NCI-H748 (cell line): ENCODE measurements around the gene GALNT13.

Experiments
- DNase-seq: peaks from one replicate; lab custom pipeline; 2025; ENCODE audit not compliant: unreplicated experiment; lab: John Stamatoyannopoulos, UW

Gene GALNT13

DNA sequence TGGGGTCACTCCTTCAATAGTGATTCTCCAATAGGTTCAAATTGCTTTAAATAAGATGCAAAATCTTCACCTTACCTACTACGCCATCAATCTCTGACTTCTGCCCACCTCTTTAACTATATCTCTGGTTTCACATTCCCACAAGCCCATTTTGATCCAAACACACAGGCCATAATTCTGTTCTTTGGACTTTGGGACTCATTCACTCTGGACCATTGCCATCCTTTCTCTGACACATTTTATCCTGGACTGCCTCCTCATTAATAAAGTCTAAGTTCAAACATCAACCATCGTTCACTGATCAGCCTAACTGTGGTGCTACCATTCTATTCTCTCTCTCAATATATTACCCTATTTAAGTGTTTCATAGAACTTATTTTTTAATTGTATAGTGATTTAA, 332.2 kb downstream of the GALNT13 start:
- DNase-seq = no peak

DNA sequence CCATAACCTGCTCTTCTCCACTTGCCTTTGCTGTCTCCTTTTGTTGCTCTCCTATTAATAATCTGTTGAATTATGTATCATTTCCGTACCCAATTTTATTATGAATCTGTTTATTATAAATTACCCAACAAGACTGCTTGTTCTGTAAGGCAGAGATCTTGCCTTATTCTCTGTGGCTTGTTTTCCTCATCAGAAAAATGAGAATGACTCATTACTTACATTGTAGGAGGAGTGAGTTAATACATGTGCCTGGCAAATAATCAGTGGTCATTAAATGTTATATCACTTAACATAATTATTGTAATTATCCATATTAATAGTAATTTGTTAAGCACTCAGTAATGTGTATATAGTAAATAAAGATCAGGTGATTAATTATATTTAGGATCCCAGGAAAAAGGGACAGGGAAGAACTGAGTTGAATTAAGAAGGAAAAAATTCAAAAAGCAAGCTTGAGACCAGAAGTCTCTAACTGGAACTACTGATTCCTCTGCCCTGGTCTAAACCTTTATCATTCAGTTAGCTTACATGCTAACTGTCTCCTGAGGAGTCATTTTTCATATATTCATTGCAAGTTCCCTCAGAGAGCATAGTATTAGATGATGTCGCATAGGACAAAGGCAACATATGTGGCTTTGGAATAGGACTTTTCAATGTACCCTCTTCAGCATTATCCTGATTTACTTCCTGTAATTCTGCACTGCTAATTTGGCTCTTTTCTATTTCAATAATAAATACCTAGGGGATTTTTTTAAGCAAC, 335.7 kb downstream of the GALNT13 start:
- peak; percentile 77 for DNase-seq

DNA sequence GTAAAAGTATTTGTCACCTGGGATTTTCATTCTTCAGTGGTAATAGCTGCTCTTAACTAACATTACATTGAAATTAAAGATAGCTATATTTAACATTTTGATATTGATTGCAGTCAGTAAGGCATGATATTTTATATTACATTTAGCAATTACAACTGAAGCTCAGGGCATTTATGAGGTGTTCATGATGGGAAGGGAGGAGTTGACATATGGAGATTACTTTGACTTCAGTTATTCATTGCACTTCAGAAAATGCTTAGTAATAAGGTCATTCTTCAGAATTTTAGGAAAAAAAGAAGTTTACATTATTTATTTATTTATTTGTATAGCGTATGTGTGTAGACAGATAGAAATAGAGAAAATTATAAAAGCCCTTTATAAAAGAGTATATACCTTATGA, 352.0 kb downstream of the GALNT13 start:
- DNase-seq = no peak

DNA sequence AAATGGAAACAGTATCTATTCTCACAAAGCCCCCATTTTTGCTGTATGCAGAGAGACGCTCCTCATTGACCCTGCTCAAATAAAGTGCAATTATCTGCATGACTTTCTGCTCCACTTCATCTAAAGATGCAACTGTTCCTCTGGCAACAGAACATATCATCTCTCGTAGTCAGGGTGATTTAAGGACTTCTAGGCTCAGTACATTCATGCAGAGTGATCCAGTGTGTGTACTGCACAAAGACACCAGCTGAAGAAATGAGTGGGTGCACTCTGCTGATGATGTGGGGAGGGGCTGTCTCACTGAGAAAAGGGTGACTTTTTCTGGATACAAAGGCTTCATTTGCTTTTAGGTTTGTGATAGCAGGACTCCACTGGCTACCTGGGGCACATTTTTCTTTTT, 355.2 kb downstream of the GALNT13 start:
- DNase-seq = peak; percentile 94

DNA sequence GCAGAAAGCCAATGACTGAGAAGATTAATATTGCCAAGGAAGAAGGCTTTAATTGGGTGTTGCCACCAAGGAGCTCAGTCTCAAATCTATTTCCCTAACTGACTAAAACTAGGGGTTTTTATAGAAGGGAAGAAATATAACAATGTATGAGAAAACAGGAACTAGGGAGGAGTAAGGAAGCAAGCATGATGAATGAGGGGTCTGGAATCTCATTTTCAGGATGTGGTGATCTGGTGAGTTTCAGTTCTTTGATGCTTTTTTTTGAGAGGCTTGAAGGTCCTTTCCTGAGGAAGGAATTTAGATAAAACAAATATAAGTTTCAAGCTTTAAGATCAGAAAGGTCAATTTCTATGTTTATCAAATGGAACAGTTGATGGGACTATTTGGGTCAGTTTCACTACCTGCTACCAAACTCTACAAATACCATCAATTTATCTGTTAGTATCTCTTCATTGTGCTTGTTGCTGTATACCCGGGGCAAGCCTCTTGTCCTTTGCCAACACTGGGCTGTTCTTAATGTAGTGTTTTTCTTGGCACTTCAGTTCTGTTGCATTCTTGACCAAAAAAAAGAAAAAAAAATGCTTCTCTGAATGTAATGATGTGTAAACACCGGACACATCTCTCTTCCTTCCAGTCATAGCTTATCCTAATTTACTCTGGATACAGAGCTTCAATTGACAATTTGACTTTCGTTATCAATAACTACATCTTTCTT, 357.0 kb downstream of the GALNT13 start:
- no peak for DNase-seq

DNA sequence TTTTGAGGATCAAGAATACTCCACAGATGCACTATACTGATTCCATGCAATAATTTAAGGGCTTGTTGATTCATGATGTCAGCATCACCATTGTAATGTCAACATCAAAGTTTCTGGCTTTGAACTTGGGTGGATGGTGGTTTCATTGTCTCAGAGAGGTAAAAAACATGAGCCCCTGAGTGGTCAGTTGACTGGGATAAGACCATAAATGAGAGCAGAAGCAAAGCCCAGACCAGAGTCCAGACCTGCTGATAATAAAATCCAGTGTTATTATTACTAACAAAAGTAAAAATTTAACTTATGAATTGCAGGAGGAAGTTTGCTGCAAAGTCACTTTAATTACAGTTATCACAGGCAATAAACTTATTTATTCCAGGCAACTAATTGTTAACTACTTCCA, 358.2 kb downstream of the GALNT13 start:
- no peak for DNase-seq

DNA sequence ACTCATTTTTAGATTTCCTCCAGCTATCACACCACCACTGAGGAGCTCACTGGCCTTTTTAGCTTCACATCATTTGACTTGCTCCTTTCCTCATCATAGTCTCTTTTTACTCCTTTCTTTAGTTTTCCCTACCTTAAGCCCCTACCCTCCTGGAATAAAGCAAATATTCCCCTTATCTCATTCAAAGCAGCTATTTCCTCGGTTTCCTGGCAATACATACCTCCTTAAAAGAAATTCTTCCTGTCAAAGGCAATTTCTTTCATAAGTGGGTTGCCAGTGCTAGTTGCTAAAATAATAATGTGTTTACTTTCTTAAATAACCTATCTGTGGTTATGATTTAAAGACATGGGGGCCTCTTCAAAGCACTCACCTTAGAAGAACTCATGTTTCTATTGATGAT, 359.3 kb downstream of the GALNT13 start:
- DNase-seq = no peak

DNA sequence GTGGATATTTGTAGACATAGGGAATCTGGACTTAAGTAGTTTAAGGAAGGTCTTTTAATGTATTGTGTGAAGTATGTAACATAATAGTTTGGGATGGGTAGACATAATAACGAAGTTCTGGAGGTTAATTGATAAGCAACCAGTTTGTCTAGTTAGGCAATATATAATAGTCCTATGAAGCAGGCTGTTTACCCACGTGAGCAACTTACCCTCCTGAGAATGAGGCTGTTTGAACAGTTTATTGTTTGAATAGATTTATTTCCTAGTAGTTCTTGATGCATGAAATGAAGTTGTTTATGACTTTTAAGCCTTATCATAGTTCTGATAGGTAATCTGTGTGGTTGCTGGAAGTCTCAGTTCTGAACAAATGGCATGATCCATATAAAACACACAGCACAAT, 361.5 kb downstream of the GALNT13 start:
- DNase-seq = peak; percentile 90

DNA sequence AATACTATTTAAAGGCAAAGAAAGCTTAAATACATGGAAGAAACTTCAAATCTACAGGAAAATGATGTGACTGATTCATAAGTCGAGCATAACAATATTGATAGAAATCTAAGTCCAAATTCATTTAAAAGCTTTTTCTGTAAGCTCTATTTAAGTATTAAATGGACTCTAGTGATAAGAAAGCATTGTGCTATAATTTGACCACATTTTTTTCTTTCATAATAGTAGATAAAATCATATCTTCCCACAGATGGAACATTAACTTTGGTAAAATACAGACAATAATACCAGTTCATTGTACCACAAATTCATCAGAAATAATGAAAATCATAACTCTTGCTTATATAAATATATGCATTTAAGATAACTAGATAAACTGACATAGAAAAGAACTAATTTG, 366.5 kb downstream of the GALNT13 start:
- DNase-seq = no peak

DNA sequence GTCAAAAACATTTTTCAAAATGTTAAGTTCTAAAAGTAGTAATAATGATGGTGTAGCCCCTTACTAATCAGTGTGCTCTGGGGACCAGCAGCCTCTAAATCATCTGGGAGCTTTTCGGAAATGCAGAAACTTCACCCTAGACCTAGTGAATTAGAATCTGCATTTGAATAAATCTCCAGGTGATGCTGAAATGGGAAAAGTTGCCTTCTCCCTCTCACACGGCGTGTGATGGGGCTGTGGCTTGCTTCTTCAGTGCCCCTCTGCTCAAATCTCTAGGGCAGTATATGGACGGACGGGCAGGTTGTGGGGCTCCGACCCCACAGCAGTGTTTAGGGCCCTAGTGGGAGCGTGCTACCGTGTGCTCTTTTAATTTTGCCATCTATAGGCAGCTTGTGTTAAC, 368.6 kb downstream of the GALNT13 start:
- no peak for DNase-seq

DNA sequence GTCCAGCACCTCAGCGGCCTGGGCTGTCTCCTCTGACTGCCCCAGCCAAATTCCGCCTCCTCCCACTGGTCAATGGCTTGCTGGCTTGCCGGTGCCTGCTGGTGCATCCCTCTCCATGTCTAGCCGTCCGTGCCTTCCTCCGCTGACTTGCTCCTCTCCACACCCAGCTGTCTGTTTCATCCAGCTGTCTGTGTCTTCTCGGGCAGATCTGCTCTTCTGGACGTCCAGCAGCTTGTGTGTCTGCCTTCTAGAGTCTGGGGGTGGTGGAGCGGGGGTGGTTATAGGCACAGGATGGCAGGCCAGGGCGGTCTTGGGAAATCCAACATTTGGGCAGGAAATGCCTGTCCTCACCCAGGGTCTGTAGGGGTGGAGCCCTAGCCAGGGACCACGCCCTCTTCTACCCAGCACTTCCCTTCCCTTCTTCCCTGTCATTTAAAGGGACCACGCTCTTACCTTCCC, 369.2 kb downstream of the GALNT13 start:
- DNase-seq = peak; percentile 20

DNA sequence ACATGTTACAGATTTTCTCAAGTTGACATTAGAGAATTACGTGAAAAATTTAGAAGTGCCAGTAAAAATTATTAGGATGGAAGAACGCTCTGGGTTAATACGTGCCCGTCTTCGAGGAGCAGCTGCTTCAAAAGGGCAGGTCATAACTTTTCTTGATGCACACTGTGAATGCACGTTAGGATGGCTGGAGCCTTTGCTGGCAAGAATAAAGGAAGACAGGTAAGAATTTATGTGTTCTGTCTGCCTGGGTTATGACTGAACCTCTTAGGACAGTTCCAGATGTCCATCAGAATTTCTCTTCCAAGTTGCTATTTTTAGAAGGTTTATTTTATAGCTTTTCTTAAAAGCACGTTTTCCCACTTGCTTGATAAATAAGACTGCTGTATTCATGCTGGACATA, 371.0 kb downstream of the GALNT13 start:
- no peak for DNase-seq

DNA sequence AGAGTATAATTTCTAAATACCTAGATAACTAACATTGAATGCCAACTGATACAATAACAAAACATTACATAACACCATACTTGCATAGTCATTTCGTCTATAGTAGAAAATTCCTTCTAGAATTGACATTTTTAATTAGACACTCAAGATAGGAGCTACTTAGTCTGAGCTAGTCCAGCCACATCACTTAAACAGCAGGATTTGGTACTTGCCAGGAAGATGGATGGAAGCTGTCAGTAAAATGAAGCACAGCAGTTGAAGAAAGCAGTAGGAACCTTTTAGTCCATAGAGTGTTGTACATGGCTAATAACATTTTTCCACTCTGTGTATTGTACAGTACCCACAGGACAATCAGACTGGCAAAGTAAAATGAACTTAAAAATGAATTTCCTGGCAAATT, 372.0 kb downstream of the GALNT13 start:
- no peak for DNase-seq

DNA sequence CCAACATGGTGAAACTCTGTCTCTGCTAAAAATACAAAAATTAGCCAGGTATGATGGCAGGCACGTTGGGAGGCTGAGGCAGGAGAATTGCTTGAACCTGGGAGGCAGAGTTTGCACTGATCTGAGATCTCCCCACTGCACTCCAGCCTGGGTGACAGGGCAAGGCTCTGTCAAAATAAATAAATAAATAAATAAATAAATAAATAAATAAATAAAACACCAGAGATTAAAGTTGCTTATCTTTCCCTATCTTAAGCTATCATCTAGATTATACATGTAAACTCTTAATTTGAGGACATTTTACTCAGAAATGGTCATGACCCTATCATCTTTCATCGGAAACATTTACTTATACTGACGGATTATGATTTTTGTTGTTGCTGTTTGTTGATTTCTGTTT, 373.2 kb downstream of the GALNT13 start:
- DNase-seq = no peak

DNA sequence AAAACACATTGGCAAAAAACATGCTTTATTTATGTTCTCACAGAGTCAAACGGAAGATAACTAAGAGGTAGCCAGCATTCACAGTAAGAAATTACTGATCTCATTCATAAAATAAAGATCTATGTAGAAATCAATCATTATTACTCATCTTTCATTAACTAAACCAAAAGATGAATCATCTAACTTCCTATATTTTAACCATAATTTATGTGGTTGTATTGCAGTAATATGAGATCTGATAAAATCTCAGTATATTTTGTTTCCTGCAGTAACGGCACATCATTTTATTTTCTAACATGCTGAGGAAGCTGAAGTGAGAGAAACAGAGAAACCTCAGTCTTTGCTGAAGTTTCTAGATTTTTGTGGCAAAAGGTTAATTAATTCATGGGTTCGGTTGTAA, 375.8 kb downstream of the GALNT13 start:
- DNase-seq = no peak

DNA sequence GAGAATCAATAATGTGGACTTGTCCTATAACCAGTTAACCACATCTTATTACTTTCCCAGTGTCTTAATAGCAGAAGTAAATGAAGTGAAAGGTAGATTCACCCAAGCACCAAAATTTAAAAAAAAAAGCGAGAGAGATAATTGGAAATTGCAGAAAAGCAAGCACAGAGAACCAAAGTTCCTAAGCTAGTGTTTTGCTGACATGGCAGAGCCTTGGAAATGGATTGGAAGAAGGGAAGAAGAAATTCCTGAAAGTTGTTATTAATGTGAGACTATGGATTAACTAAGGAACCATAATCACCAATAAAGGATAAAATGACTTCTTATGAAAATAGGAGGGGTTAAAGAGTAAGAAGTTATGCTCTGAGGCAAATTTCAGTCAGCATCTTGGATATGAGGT, 384.4 kb downstream of the GALNT13 start:
- DNase-seq = no peak

DNA sequence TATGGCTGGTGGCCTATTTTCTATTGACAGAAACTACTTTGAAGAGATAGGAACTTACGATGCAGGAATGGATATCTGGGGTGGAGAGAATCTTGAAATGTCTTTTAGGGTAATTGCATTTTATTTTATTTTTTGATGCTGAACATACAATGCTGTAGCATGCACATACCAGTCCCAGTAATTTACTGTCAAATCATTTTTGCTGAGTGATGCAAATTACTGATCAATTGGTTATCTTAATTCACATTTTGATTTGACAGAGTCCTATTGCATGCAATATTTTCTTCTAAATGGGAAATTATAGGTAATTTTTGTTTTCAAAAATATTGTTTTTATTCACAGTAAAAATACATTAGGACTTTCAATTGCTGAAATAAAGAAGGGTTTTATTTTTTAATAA, 387.3 kb downstream of the GALNT13 start:
- DNase-seq = no peak

DNA sequence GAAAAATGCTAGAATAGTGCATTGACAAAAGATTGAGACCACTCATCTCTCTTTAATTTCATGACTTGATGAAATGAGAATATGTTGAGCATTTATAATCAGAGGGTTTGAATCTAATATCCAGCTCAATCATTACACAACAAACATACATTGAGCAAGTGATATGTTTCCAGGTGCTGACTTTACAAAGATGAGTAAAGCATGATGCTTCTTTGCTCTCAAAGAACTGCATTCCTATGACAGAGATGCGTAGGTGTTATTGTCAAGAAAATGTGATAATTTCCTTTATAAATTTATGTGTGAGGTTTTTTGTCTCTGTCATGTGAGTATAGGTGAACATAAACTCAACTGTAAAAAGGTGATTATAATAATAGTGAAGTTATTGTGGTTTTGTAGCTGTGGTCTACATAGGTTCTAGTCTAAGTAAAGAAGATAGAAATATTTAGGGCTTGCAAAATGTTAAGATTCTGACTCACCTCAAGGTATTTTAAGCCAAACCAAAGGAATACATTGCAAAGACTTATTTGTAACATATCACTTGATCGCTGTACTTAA, 389.8 kb downstream of the GALNT13 start:
- DNase-seq = no peak

DNA sequence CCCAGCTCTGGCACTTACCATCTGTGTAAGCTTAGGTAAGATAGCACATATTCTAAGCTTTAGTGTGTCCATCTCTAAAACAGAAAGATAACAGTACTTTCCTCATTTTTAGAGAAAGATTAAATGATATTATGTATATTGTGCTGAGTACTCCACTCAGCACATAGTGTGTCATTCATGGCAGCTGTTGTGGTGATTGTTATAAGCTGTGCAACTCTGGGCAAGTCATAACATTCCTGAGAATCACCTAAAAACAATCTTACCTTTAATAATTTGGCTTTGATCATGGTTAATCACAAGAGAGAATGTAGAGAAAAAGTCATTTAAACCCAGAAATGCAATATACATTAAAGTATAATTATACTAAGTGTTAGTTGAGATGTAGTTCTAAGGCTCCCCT, 391.5 kb downstream of the GALNT13 start:
- DNase-seq = no peak

DNA sequence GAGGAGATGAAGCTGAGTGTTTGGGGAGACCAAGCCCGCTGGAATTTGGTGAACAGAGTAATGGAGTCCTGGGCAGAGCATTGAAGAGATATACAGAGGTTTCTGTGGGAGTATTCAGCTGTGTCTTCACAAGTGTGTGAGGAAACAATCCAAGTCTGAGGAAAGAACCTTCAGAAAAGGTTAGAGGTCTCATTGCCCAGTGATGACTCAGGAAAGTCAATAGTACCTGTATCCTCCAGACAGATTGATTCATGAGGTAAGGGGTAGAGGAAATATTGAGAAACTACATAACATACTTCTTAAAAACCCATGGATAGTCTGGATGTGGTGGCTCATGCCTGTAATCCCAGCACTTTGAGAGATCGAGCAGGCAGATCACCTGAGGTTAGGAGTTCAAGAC, 392.3 kb downstream of the GALNT13 start:
- no peak for DNase-seq

DNA sequence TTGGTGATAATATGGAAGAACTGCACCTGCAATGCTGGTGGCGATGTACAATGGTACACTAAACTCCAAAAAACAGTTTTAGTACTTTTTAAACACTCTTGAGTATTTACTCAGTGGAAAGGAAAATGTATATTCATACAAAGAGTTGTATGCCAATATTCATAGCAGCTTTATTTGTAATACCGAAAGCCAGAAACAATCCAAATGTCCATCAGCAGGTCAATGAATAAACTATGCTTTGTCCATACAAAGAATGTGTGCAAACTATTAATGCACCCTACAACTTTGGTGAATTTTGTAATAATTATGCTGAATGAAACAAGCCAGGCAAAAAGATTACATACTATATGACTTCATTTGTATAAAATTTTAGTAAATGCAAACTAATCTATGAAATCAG, 396.3 kb downstream of the GALNT13 start:
- DNase-seq = no peak

DNA sequence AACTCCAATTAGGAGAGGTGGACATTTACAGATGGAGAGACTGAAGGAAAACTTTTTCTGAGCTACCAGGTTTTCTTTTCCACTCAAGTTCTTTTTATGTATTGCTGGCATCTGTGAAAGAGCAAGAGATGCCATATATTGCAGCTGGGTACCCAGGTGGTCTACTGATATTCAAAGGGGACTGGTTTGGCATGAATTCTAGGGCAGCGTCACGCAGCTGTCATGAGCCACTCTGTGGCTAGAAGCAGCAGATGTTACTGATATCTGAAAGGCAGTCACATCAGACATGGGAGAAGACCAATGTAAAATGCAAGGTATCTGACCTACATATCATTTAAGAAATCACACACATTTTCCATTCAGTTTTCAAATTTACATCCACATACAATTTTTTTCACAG, 408.8 kb downstream of the GALNT13 start:
- DNase-seq = no peak
